DOHH2 (cell line): ENCODE results near the gene TAS2R7.
"Not testable (repeated sequence)": the region's sequence is repeated elsewhere in the genome, so short reads cannot be mapped to it uniquely, and the experiment has no call there.

Experiments
- H3F3A ChIP-seq: fragments of 200-600 bp; sonication (generic), shearing (Covaris generic); 2 replicates; pipeline ENCODE4 v1.6.0; 2016; ENCODE audit warnings: antibody characterized with exemption, mild to moderate bottlenecking; ENCODE audit not compliant: control insufficient read depth, insufficient read depth
- H3K27ac ChIP-seq: fragments of 200-600 bp; sonication (generic); 2 replicates; pipeline ENCODE4 v1.5.1; 2014; ENCODE audit warnings: low read depth, mild to moderate bottlenecking, low read length, moderate library complexity
- H3K27me3 ChIP-seq: fragments of 200-600 bp; sonication (generic); 2 replicates; pipeline ENCODE4 v1.6.1; 2014; ENCODE audit warnings: mild to moderate bottlenecking, low read length, mixed read lengths; ENCODE audit not compliant: control insufficient read depth
- H3K36me3 ChIP-seq: fragments of 200-600 bp; sonication (generic); 2 replicates; pipeline ENCODE4 v1.6.1; 2014; ENCODE audit warnings: mild to moderate bottlenecking, low read length, moderate library complexity, mixed read lengths; ENCODE audit not compliant: control insufficient read depth
- H3K4me1 ChIP-seq: fragments of 200-600 bp; sonication (generic); 2 replicates; pipeline ENCODE4 v1.6.1; 2014; ENCODE audit warnings: mild to moderate bottlenecking, low read length, mixed read lengths; ENCODE audit not compliant: control insufficient read depth
- H3K4me2 ChIP-seq: fragments of 200-600 bp; sonication (generic); 2 replicates; pipeline ENCODE4 v1.6.0; 2014; ENCODE audit warnings: mild to moderate bottlenecking, low read length, moderate library complexity
- H3K4me3 ChIP-seq: fragments of 200-600 bp; sonication (generic); 2 replicates; pipeline ENCODE4 v1.5.1; 2014; ENCODE audit warnings: mild to moderate bottlenecking, low read length, mixed read lengths
- H3K79me2 ChIP-seq: fragments of 200-600 bp; sonication (generic); 2 replicates; pipeline ENCODE4 v1.6.1; 2014; ENCODE audit warnings: mild to moderate bottlenecking, low read length, mixed read lengths; ENCODE audit not compliant: control insufficient read depth
- H3K9me2 ChIP-seq: fragments of 200-600 bp; sonication (generic); replicated peaks from 2 replicates; pipeline ENCODE4 v1.6.1; 2014; ENCODE audit warnings: mild to moderate bottlenecking, low read length, mixed read lengths; ENCODE audit not compliant: control insufficient read depth
- H3K9me3 ChIP-seq: fragments of 200-600 bp; sonication (generic); 2 replicates; pipeline ENCODE4 v1.6.1; 2014; ENCODE audit warnings: antibody characterized with exemption, low read length, mixed read lengths; ENCODE audit not compliant: control insufficient read depth, insufficient read depth
- H4K20me1 ChIP-seq: fragments of 200-600 bp; sonication (generic); 2 replicates; pipeline ENCODE4 v1.6.0; 2014; ENCODE audit warnings: low read depth, mild to moderate bottlenecking, antibody characterized with exemption, low read length, moderate library complexity; ENCODE audit not compliant: control insufficient read depth, insufficient read depth
- CTCF ChIP-seq: fragments of 200-600 bp; sonication (generic); IDR thresholded peaks from one replicate; pipeline ENCODE4 v1.5.1; 2014; ENCODE audit warnings: antibody characterized with exemption, mild to moderate bottlenecking, low read depth, low read length; ENCODE audit not compliant: poor library complexity, severe bottlenecking
- EZH2phosphoT487 ChIP-seq: fragments of 200-600 bp; sonication (generic); IDR thresholded peaks from 2 replicates; pipeline ENCODE4 v1.6.1; 2017; ENCODE audit warnings: borderline replicate concordance, mild to moderate bottlenecking, antibody characterized with exemption, low read length, moderate library complexity, mixed read lengths

Gene TAS2R7

GRCh38 chr12:10810068-10810467 is 7.6 kb upstream of the TAS2R7 start, which contains the start of gene TAS2R9:
TSS of gene TAS2R9 (minus strand) at chr12:10810168. CDS start at chr12:10810075, 93 bp downstream.
- no peaks in the 10 kb centered on the region for H3F3A ChIP-seq
- H3K4me1 ChIP-seq, result no peaks in the 10 kb centered on the region
- H3K4me3 ChIP-seq, result no peak within 1 kb of the TSS
- no peak within 1 kb of the TSS for H3K27ac ChIP-seq
- H3K9me3 ChIP-seq, result no peaks in the 10 kb centered on the region
- H3K27me3 ChIP-seq, result no peaks in the 10 kb centered on the region
- H3K79me2 ChIP-seq, result no peaks in the 10 kb centered on the region
- no peaks in the 10 kb centered on the region for H3K9me2 ChIP-seq
- TF ChIP-seq CTCF, result no peak
- TF ChIP-seq EZH2phosphoT487, result no peak
- no peaks in the 10 kb centered on the region for H3K36me3 ChIP-seq
- H3K4me2 ChIP-seq, result no peak within 1 kb of the TSS
- no peaks in the 10 kb centered on the region for H4K20me1 ChIP-seq

GRCh38 chr12:10807186-10807585 is 4.8 kb upstream of the TAS2R7 start, which contains the start of gene TAS2R8:
TSS of gene TAS2R8 (minus strand) at chr12:10807286. CDS start at chr12:10806980, 306 bp downstream.
- Histone ChIP-seq H3K9me3 (no peaks in the 10 kb centered on the region), H3K4me2 (no peak within 1 kb of the TSS), H3K4me1 (no peaks in the 10 kb centered on the region), H3K27ac (no peak within 1 kb of the TSS), H4K20me1 (no peaks in the 10 kb centered on the region), H3K9me2 (no peaks in the 10 kb centered on the region), H3K27me3 (no peaks in the 10 kb centered on the region), H3F3A (no peaks in the 10 kb centered on the region), H3K79me2 (no peaks in the 10 kb centered on the region), H3K4me3 (no peak within 1 kb of the TSS), H3K36me3 (no peaks in the 10 kb centered on the region)
- TF ChIP-seq CTCF (no peak), EZH2phosphoT487 (no peak)

GRCh38 chr12:10801741-10802140 is 686 bp downstream of the TAS2R7 start:
- H3K36me3 ChIP-seq, result no peaks in the 10 kb centered on the region
- H3K9me2 ChIP-seq, result no peaks in the 10 kb centered on the region
- H4K20me1 ChIP-seq, result no peaks in the 10 kb centered on the region
- H3K4me2 ChIP-seq, result no peak overlapping the region
- no peaks in the 10 kb centered on the region for H3K79me2 ChIP-seq
- TF ChIP-seq EZH2phosphoT487 (no peak), CTCF (no peak)
- H3K9me3 ChIP-seq, result no peaks in the 10 kb centered on the region
- H3F3A ChIP-seq, result no peaks in the 10 kb centered on the region
- no peaks in the 10 kb centered on the region for H3K4me1 ChIP-seq
- H3K4me3 ChIP-seq, result no peak overlapping the region
- H3K27ac ChIP-seq, result no peak overlapping the region
- no peaks in the 10 kb centered on the region for H3K27me3 ChIP-seq

GRCh38 chr12:10794222-10794621 is 8.2 kb downstream of the TAS2R7 start:
- H3K79me2 ChIP-seq, result no peaks in the 10 kb centered on the region
- no peaks in the 10 kb centered on the region for H3F3A ChIP-seq
- H3K27me3 ChIP-seq, result 0 out of 2 replicates have a peak, but pooled peaks cover 3% of the 10 kb centered on the region
- no peak overlapping the region for H3K4me3 ChIP-seq
- H4K20me1 ChIP-seq, result no peaks in the 10 kb centered on the region
- no peaks in the 10 kb centered on the region for H3K4me1 ChIP-seq
- H3K9me3 ChIP-seq, result no peaks in the 10 kb centered on the region
- H3K36me3 ChIP-seq, result no peaks in the 10 kb centered on the region
- no peak overlapping the region for H3K27ac ChIP-seq
- H3K4me2 ChIP-seq, result no peak overlapping the region
- H3K9me2 ChIP-seq, result no peaks in the 10 kb centered on the region
- TF ChIP-seq EZH2phosphoT487 (no peak), CTCF (no peak)

- not testable (repeated sequence) for H3K9me3 ChIP-seq, H3K36me3 ChIP-seq, H3K9me2 ChIP-seq, H4K20me1 ChIP-seq, H3K27me3 ChIP-seq, H3K4me1 ChIP-seq, H3K79me2 ChIP-seq, H3K4me2 ChIP-seq, H3K27ac ChIP-seq, H3F3A ChIP-seq, H3K4me3 ChIP-seq
Observed at GRCh38 chr12:10791769-10792168, 10.7 kb downstream of the TAS2R7 start.
